CD14-positive monocyte (primary cell): ENCODE results near the gene MYL6B. TPM values are rescaled to one million over a fixed set of nuclear protein-coding genes. Genes with fewer than 3 reads are reported as not detected.
A peak's percentile ranks its signal among the peaks of the same experiment; 100 is the strongest.

ENCODE experiments used
- DNase-seq, 3 donors: peaks; one replicate each; pipeline ENCODE4 v3.0.0-alpha.2; 2011 to 2022
- H2AFZ ChIP-seq: 2 replicates; pipeline ENCODE4 v1.6.0; 2012; ENCODE audit warnings: mild to moderate bottlenecking, low read depth, low read length, inconsistent platforms; ENCODE audit not compliant: insufficient read depth, poor library complexity, severe bottlenecking
- H3K27ac ChIP-seq, 2 donors: 1 replicate in 1 of 2; 2 replicates in 1 of 2; pipeline ENCODE4 v1.5.1; 2012 to 2013; ENCODE audit warnings: low read length in 2 of 2, control low read depth in 1 of 2, inconsistent platforms in 1 of 2, low read depth in 1 of 2, mild to moderate bottlenecking in 1 of 2
- H3K27me3 ChIP-seq, 2 donors: one replicate each; pipeline versions ENCODE4 v1.6.0 to v1.6.1; 2011 to 2013; ENCODE audit warnings: low read length in 2 of 2; ENCODE audit not compliant: control insufficient read depth in 2 of 2, insufficient read depth in 2 of 2
- H3K36me3 ChIP-seq, 2 donors: replicated peaks in 1 of 2; 1 replicate in 1 of 2; 2 replicates in 1 of 2; pipeline versions ENCODE4 v1.5.1 to v1.6.1; 2012 to 2013; ENCODE audit warnings: low read length in 2 of 2, control low read depth in 1 of 2, inconsistent platforms in 1 of 2, mild to moderate bottlenecking in 1 of 2; ENCODE audit not compliant: insufficient read depth in 2 of 2, control insufficient read depth in 1 of 2
- H3K4me1 ChIP-seq, 2 donors: 1 replicate in 1 of 2; 2 replicates in 1 of 2; pipeline versions ENCODE4 v1.5.1 to v1.6.1; 2012 to 2013; ENCODE audit warnings: low read length in 2 of 2, control low read depth in 1 of 2, inconsistent platforms in 1 of 2, mild to moderate bottlenecking in 1 of 2, moderate library complexity in 1 of 2; ENCODE audit not compliant: insufficient read depth in 2 of 2, control insufficient read depth in 1 of 2
- H3K4me2 ChIP-seq: replicated peaks from 2 replicates; pipeline ENCODE3; 2012; ENCODE audit warnings: low read length, moderate library complexity, mild to moderate bottlenecking; ENCODE audit not compliant: poor library complexity, severe bottlenecking; ENCODE audit errors: extremely low read depth
- H3K4me3 ChIP-seq, 3 experiments: fragments of 200-600 bp in 1 of 3; sonication (generic) in 1 of 3; replicated peaks in 1 of 3; 1 replicate in 2 of 3; 2 replicates in 1 of 3; pipeline ENCODE4 v1.5.1; 2011 to 2013; ENCODE audit warnings: low read length in 3 of 3, mild to moderate bottlenecking in 3 of 3, control low read depth in 2 of 3, low read depth in 2 of 3, inconsistent platforms in 1 of 3, moderate library complexity in 1 of 3
- H3K79me2 ChIP-seq: 2 replicates; pipeline ENCODE4 v1.6.0; 2012; ENCODE audit warnings: mild to moderate bottlenecking, control low read depth, inconsistent platforms, low read length, moderate library complexity; ENCODE audit not compliant: insufficient read depth
- H3K9ac ChIP-seq: 2 replicates; pipeline ENCODE4 v1.6.0; 2017; ENCODE audit warnings: low read length, mild to moderate bottlenecking; ENCODE audit not compliant: insufficient read depth, poor library complexity, severe bottlenecking
- H3K9me3 ChIP-seq, 2 donors: replicated peaks in 1 of 2; 1 replicate in 1 of 2; 2 replicates in 1 of 2; pipeline versions ENCODE4 v1.5.1 to v1.6.1; 2012 to 2013; ENCODE audit warnings: low read length in 2 of 2, control low read depth in 1 of 2; ENCODE audit not compliant: control insufficient read depth in 1 of 2, insufficient read depth in 1 of 2
- H4K20me1 ChIP-seq: 2 replicates; pipeline ENCODE4 v1.6.0; 2012; ENCODE audit warnings: mild to moderate bottlenecking, low read length, control low read depth, moderate library complexity; ENCODE audit not compliant: insufficient read depth
- H3K27ac Mint-ChIP-seq, 7 donors: one replicate each; pipeline ENCODE4 v1.8.0; 2020; ENCODE audit warnings: mild to moderate bottlenecking in 7 of 7, mixed read lengths in 7 of 7, moderate library complexity in 6 of 7, inconsistent platforms in 2 of 7
- H3K27me3 Mint-ChIP-seq, 3 donors: one replicate each; pipeline ENCODE4 v1.8.0; 2021 to 2022; ENCODE audit warnings: low read depth in 3 of 3, mild to moderate bottlenecking in 3 of 3, mixed read lengths in 3 of 3, moderate library complexity in 3 of 3, inconsistent platforms in 1 of 3
- H3K36me3 Mint-ChIP-seq, 2 donors: one replicate each; pipeline ENCODE4 v1.8.0; 2020; ENCODE audit warnings: mixed read lengths in 2 of 2, inconsistent platforms in 1 of 2, mild to moderate bottlenecking in 1 of 2
- H3K4me1 Mint-ChIP-seq: one replicate; pipeline ENCODE4 v1.8.0; 2020; ENCODE audit warnings: mild to moderate bottlenecking, mixed read lengths
- H3K4me3 Mint-ChIP-seq, 2 donors: one replicate each; pipeline ENCODE4 v1.8.0; 2020; ENCODE audit warnings: mild to moderate bottlenecking in 2 of 2, mixed read lengths in 2 of 2, moderate library complexity in 1 of 2
- H3K9me3 Mint-ChIP-seq, 7 donors: one replicate each; pipeline ENCODE4 v1.8.0; 2020 to 2022; ENCODE audit warnings: mixed read lengths in 7 of 7, mild to moderate bottlenecking in 6 of 7, moderate library complexity in 6 of 7, inconsistent platforms in 2 of 7
- WGBS: methylation state at CpG from one replicate; pipeline ENCODE4 v1.1.5; 2013; ENCODE audit warnings: missing lambda C conversion rate; ENCODE audit not compliant: insufficient coverage; 5-methylcytosine and 5-hydroxymethylcytosine counted together
- intact Hi-C, 2 donors: fragments of 100-400 bp; cut with micrococcal nuclease; formaldehyde crosslinking; loops; one replicate each; pipeline versions ENCODE4 v1.15.0 to v1.15.1; 2023
- polyA plus RNA-seq, 3 donors: library from polyadenylated mRNA; depleted of rRNA in 1 of 3; unstranded in 2 of 3; stranded (reverse) in 1 of 3; fragments of 300-500 nt in 2 of 3; fragments of >200 nt in 1 of 3; fragmentation: Illumina TruSeq in 2 of 3; gene quantifications; 1 replicate in 2 of 3; 2 replicates in 1 of 3; pipeline ENCODE4 v1.2.3, GENCODE V29; 2012 to 2021
- TF ChIP-seq, protein P1 (sequence below): fragments of 200-600 bp; IDR thresholded peaks from one replicate; pipeline ENCODE4 v1.8.0; 2022; ENCODE audit warnings: antibody characterized with exemption, mild to moderate bottlenecking

The MYL6B gene
- polyA plus RNA-seq, 3 donors, result 2.7 to 4.3 (median 4.1) TPM

DNA sequence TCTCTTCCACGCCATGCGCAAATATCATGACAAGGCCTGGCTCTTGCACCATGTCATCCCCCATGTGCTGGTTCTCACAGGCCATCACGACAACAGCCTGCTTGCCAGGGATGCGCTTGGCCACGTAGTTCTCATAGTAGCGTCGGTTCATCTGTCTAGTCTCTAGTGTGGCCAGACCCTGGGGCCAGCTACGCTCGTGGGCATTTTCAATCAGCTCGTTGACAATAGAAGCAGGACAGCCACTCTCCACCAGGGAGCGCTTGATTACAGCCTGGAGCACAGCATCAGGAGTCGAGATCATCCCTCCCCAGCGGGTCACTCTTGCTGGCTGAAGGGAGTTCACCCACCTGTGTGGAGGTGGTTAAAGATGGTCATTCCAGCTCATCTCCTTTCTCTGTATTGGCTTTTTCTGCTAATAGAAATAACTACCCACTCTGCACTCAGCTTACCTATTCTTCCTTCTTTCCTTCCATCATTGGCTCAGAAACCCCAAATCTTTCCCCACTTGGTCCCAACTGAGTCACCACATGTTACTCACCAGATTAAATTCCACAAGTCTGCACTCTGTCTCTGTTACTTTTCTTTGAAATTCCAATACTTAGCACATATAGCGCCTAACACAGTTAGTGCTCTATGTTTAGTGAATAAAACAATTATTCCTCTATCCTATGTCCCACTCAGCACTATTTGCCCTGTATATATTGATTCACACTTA is 54.2 kb downstream of the MYL6B start:
- Mint-ChIP-seq H3K36me3 (peaks cover 57 to 75% of the 10 kb centered on the region in 2 donors), H3K9me3 (no peaks in the 10 kb centered on the region), H3K27ac (peak overlapping the region in 5 of 7 donors; percentile 22 to 61 (median 44)), H3K4me3 (no peak overlapping the region), H3K27me3 (no peaks in the 10 kb centered on the region), H3K4me1 (peaks cover 2% of the 10 kb centered on the region)
- peak; percentile 35 to 45 (median 42) for DNase-seq
- peaks cover 24% of the 10 kb centered on the region for H4K20me1 ChIP-seq
- intact Hi-C loops, result loop anchor here in 1 of 2 donors (5.0 kb wide), 1 partner anchor 51 kb away; the partner anchor contains the start of gene ANKRD52
- no peak overlapping the region for H3K9ac ChIP-seq
- no peak overlapping the region for H3K4me2 ChIP-seq
- TF ChIP-seq, protein P1, sequence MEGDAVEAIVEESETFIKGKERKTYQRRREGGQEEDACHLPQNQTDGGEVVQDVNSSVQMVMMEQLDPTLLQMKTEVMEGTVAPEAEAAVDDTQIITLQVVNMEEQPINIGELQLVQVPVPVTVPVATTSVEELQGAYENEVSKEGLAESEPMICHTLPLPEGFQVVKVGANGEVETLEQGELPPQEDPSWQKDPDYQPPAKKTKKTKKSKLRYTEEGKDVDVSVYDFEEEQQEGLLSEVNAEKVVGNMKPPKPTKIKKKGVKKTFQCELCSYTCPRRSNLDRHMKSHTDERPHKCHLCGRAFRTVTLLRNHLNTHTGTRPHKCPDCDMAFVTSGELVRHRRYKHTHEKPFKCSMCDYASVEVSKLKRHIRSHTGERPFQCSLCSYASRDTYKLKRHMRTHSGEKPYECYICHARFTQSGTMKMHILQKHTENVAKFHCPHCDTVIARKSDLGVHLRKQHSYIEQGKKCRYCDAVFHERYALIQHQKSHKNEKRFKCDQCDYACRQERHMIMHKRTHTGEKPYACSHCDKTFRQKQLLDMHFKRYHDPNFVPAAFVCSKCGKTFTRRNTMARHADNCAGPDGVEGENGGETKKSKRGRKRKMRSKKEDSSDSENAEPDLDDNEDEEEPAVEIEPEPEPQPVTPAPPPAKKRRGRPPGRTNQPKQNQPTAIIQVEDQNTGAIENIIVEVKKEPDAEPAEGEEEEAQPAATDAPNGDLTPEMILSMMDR, result peak; percentile 52
- no peak overlapping the region for H3K4me3 ChIP-seq
- no peaks in the 10 kb centered on the region for H3K27me3 ChIP-seq
- no peaks in the 10 kb centered on the region for H3K9me3 ChIP-seq
- no peak overlapping the region for H2AFZ ChIP-seq
- peaks cover 3% of the 10 kb centered on the region for H3K79me2 ChIP-seq
- H3K36me3 ChIP-seq, result peaks cover 62 to 78% of the 10 kb centered on the region in 2 donors
- 84% methylated on average over 10 of the region's 14 CpGs for WGBS
- H3K4me1 ChIP-seq, result no peaks in the 10 kb centered on the region
- peak overlapping the region in 1 of 2 donors; percentile 32 for H3K27ac ChIP-seq

Other genes starting within 250 kb of the MYL6B start
- gene PYM1, start 224.7 kb upstream of the MYL6B start, polyA plus RNA-seq, result 10 to 100 TPM; 17.3 to 47.1 (median 39.5) TPM
- 10 to 100 TPM; 16.0 to 99.1 (median 21.4) TPM for gene DGKA, start 221.4 kb upstream of the MYL6B start, polyA plus RNA-seq
- gene PMEL, start 186.5 kb upstream of the MYL6B start, polyA plus RNA-seq, result under 1 TPM; 0.37 to 0.54 (median 0.40) TPM
- gene CDK2, start 185.8 kb upstream of the MYL6B start, polyA plus RNA-seq, result 10 to 100 TPM in 1 of 3 donors, 1 to 10 TPM in 2; 4.1 to 11.8 (median 4.7) TPM
- 10 to 100 TPM; 44.0 to 63.0 (median 48.5) TPM for gene RAB5B, start 178.5 kb upstream of the MYL6B start, polyA plus RNA-seq
- 10 to 100 TPM in 2 of 3 donors, 1 to 10 TPM in 1; 9.7 to 17.1 (median 14.4) TPM for gene SUOX, start 155.3 kb upstream of the MYL6B start, polyA plus RNA-seq
- gene IKZF4, start 131.5 kb upstream of the MYL6B start, polyA plus RNA-seq, result 1 to 10 TPM in 2 of 3 donors, under 1 TPM in 1; 0.09 to 4.9 (median 1.3) TPM
- 100 to 1,000 TPM; 238 to 363 (median 286) TPM for gene RPS26, start 110.7 kb upstream of the MYL6B start, polyA plus RNA-seq
- gene ERBB3, start 72.4 kb upstream of the MYL6B start, polyA plus RNA-seq, result under 1 TPM in 1 of 3 donors, not detected in 2; 0.01 TPM
- gene PA2G4, start 48.0 kb upstream of the MYL6B start, polyA plus RNA-seq, result 10 to 100 TPM; 83.0 to 84.2 (median 83.0) TPM
- gene RPL41, start 36.0 kb upstream of the MYL6B start, polyA plus RNA-seq, result 1,000 to 10,000 TPM; 2,986 to 5,048 (median 3,308) TPM
- gene ZC3H10, start 34.3 kb upstream of the MYL6B start, polyA plus RNA-seq, result 1 to 10 TPM; 1.7 to 3.1 (median 1.8) TPM
- gene ESYT1, start 24.3 kb upstream of the MYL6B start, polyA plus RNA-seq, result 10 to 100 TPM; 74.2 to 81.1 (median 74.6) TPM
- 1,000 to 10,000 TPM; 1,962 to 3,939 (median 3,189) TPM for gene MYL6, start 5.8 kb downstream of the MYL6B start, polyA plus RNA-seq
- gene SMARCC2, start 36.9 kb downstream of the MYL6B start, polyA plus RNA-seq, result 10 to 100 TPM; 22.2 to 63.7 (median 43.5) TPM
- gene RNF41, start 69.3 kb downstream of the MYL6B start, polyA plus RNA-seq, result 10 to 100 TPM; 35.8 to 82.0 (median 45.7) TPM
- 10 to 100 TPM in 1 of 3 donors, 1 to 10 TPM in 2; 2.7 to 10.1 (median 3.2) TPM for gene NABP2, start 71.8 kb downstream of the MYL6B start, polyA plus RNA-seq
- under 1 TPM in 2 of 3 donors, not detected in 1; 0.21 to 0.25 TPM for gene SLC39A5, start 77.5 kb downstream of the MYL6B start, polyA plus RNA-seq
- 10 to 100 TPM in 1 of 3 donors, 1 to 10 TPM in 2; 1.5 to 12.4 (median 2.4) TPM for gene ANKRD52, start 105.8 kb downstream of the MYL6B start, polyA plus RNA-seq
- gene COQ10A, start 114.4 kb downstream of the MYL6B start, polyA plus RNA-seq, result 10 to 100 TPM in 1 of 3 donors, 1 to 10 TPM in 2; 1.7 to 13.5 (median 2.0) TPM
- 100 to 1,000 TPM in 1 of 3 donors, 10 to 100 TPM in 2; 55.7 to 156 (median 86.1) TPM for gene CS, start 147.7 kb downstream of the MYL6B start, polyA plus RNA-seq
- 100 to 1,000 TPM in 2 of 3 donors, 10 to 100 TPM in 1; 50.4 to 122 (median 121) TPM for gene CNPY2, start 163.4 kb downstream of the MYL6B start, polyA plus RNA-seq
- 100 to 1,000 TPM in 1 of 3 donors, 10 to 100 TPM in 1, 1 to 10 TPM in 1; 8.8 to 120 (median 16.0) TPM for gene PAN2, start 181.4 kb downstream of the MYL6B start, polyA plus RNA-seq
- 1 to 10 TPM; 1.0 to 4.8 (median 1.6) TPM for gene IL23A, start 186.3 kb downstream of the MYL6B start, polyA plus RNA-seq
- 100 to 1,000 TPM; 109 to 251 (median 142) TPM for gene STAT2, start 207.5 kb downstream of the MYL6B start, polyA plus RNA-seq
- gene APOF, start 210.3 kb downstream of the MYL6B start, polyA plus RNA-seq, result not detected